Liver (tissue), 9 donors: ENCODE measurements around the gene PARD3B. TPM values are rescaled to one million over a fixed set of nuclear protein-coding genes. Genes with fewer than 3 reads are reported as not detected.

Experiments used
- DNase-seq: peaks from one replicate; pipeline ENCODE4 v3.0.0-alpha.2; 2017; ENCODE audit warnings: low spot score
- H3K27ac ChIP-seq, 2 donors: one replicate each; pipeline ENCODE4 v1.7.0; 2013; ENCODE audit warnings: inconsistent platforms in 2 of 2, low read length in 2 of 2, control low read depth in 1 of 2, low read depth in 1 of 2, mild to moderate bottlenecking in 1 of 2
- H3K27me3 ChIP-seq, 4 donors: one replicate each; pipeline versions ENCODE4 v1.6.1 to v1.7.0; 2013; ENCODE audit warnings: low read length in 3 of 4, inconsistent platforms in 1 of 4, mild to moderate bottlenecking in 1 of 4, moderate library complexity in 1 of 4; ENCODE audit not compliant: control insufficient read depth in 4 of 4, insufficient read depth in 4 of 4
- H3K36me3 ChIP-seq, 4 donors: one replicate each; pipeline versions ENCODE4 v1.6.1 to v1.7.0; 2013; ENCODE audit warnings: low read length in 3 of 4, mild to moderate bottlenecking in 3 of 4, low read depth in 1 of 4, moderate library complexity in 1 of 4; ENCODE audit not compliant: control insufficient read depth in 4 of 4, insufficient read depth in 3 of 4
- H3K4me1 ChIP-seq, 4 donors: one replicate each; pipeline versions ENCODE4 v1.6.1 to v1.7.0; 2013; ENCODE audit warnings: low read length in 3 of 4, mild to moderate bottlenecking in 3 of 4, moderate library complexity in 1 of 4; ENCODE audit not compliant: control insufficient read depth in 4 of 4, insufficient read depth in 4 of 4
- H3K4me3 ChIP-seq, 3 donors: one replicate each; pipeline versions ENCODE4 v1.6.1 to v1.7.0; 2013; ENCODE audit warnings: low read length in 3 of 3, control low read depth in 1 of 3, low read depth in 1 of 3, mild to moderate bottlenecking in 1 of 3
- H3K9ac ChIP-seq, 2 donors: one replicate each; pipeline ENCODE4 v1.7.0; 2013; ENCODE audit warnings: low read length in 2 of 2, mild to moderate bottlenecking in 2 of 2, moderate library complexity in 2 of 2, control low read depth in 1 of 2, low read depth in 1 of 2
- H3K9me3 ChIP-seq, 4 donors: one replicate each; pipeline versions ENCODE4 v1.6.1 to v1.7.0; 2013; ENCODE audit warnings: low read length in 3 of 4; ENCODE audit not compliant: control insufficient read depth in 4 of 4
- ATF3 ChIP-seq: IDR thresholded peaks from 2 replicates; pipeline ENCODE4 v1.6.1; 2016; ENCODE audit warnings: antibody characterized with exemption
- CTCF ChIP-seq: fragments of 150-350 bp; IDR thresholded peaks from 2 replicates; pipeline ENCODE4 v1.5.1; 2017; ENCODE audit warnings: improper control_type of control experiment, low read depth, low read length; ENCODE audit not compliant: missing input control
- EGR1 ChIP-seq, 2 donors: IDR thresholded peaks; 2 replicates each; pipeline ENCODE4 v1.6.1; 2016 to 2018; ENCODE audit warnings: antibody characterized with exemption in 2 of 2, low read depth in 2 of 2
- FOXA1 ChIP-seq: IDR thresholded peaks from 2 replicates; pipeline ENCODE4 v1.6.1; 2016; ENCODE audit warnings: antibody characterized with exemption
- GABPA ChIP-seq, 2 donors: IDR thresholded peaks in 1 of 2; conservative IDR thresholded peaks in 1 of 2; 2 replicates each; pipeline ENCODE4 v1.6.1; 2016; ENCODE audit warnings: antibody characterized with exemption in 2 of 2, mild to moderate bottlenecking in 1 of 2, moderate library complexity in 1 of 2
- HNF4A ChIP-seq, 2 donors: conservative IDR thresholded peaks; 2 replicates each; pipeline ENCODE4 v1.6.1; 2016; ENCODE audit warnings: antibody characterized with exemption in 2 of 2, mild to moderate bottlenecking in 2 of 2
- HNF4G ChIP-seq: IDR thresholded peaks from 2 replicates; pipeline ENCODE4 v1.6.1; 2016; ENCODE audit warnings: antibody characterized with exemption
- JUND ChIP-seq, 2 donors: IDR thresholded peaks; 2 replicates each; pipeline ENCODE4 v1.6.1; 2016; ENCODE audit warnings: antibody characterized with exemption in 2 of 2
- NR2F2 ChIP-seq: IDR thresholded peaks from 2 replicates; pipeline ENCODE4 v1.6.1; 2016; ENCODE audit warnings: antibody characterized with exemption
- REST ChIP-seq: IDR thresholded peaks from 2 replicates; pipeline ENCODE4 v1.6.1; 2016; ENCODE audit warnings: antibody characterized with exemption, mild to moderate bottlenecking
- RXRA ChIP-seq, 2 donors: IDR thresholded peaks; 2 replicates each; pipeline ENCODE4 v1.6.1; 2017 to 2018; ENCODE audit warnings: antibody characterized with exemption in 2 of 2, mild to moderate bottlenecking in 1 of 2
- SP1 ChIP-seq: IDR thresholded peaks from 2 replicates; pipeline ENCODE4 v1.6.1; 2018; ENCODE audit warnings: antibody characterized with exemption, mild to moderate bottlenecking
- WGBS: extraction: QIAGEN DNeasy Blood & Tissue Kit; methylation state at CpG from one replicate; pipeline ENCODE4 v1.1.7; 2013; 5-methylcytosine and 5-hydroxymethylcytosine counted together
- polyA plus RNA-seq, 2 donors: library from polyadenylated mRNA; stranded (reverse) in 1 of 2; unstranded in 1 of 2; fragments of 200-250 nt in 1 of 2; fragments of >200 nt in 1 of 2; fragmentation: Nextera tagmentation in 1 of 2; extraction: Ambion mirVana in 1 of 2; gene quantifications; one replicate each; pipeline versions ENCODE4 v1.2.1 to v1.2.3, GENCODE V29; 2013 to 2015
- total RNA-seq, 2 donors: library from RNA; depleted of rRNA; stranded (reverse); fragments of >200 nt; gene quantifications; one replicate each; pipeline ENCODE4 v1.2.3, GENCODE V29; 2014
- TF ChIP-seq, protein P1 (sequence below): IDR thresholded peaks from 2 replicates; pipeline ENCODE4 v1.6.1; 2016; ENCODE audit warnings: antibody characterized with exemption
- TF ChIP-seq, protein P2 (sequence below): IDR thresholded peaks from 2 replicates; pipeline ENCODE4 v1.6.1; 2016; ENCODE audit warnings: antibody characterized with exemption
- donor health status: healthy.
- donor health status: healthy.
- donor health status: healthy.
- donor health status: healthy.
- donor health status: healthy.

PARD3B gene
- total and polyA plus RNA-seq, 4 donors: 1.1 to 10.3 (median 3.7) TPM

DNA sequence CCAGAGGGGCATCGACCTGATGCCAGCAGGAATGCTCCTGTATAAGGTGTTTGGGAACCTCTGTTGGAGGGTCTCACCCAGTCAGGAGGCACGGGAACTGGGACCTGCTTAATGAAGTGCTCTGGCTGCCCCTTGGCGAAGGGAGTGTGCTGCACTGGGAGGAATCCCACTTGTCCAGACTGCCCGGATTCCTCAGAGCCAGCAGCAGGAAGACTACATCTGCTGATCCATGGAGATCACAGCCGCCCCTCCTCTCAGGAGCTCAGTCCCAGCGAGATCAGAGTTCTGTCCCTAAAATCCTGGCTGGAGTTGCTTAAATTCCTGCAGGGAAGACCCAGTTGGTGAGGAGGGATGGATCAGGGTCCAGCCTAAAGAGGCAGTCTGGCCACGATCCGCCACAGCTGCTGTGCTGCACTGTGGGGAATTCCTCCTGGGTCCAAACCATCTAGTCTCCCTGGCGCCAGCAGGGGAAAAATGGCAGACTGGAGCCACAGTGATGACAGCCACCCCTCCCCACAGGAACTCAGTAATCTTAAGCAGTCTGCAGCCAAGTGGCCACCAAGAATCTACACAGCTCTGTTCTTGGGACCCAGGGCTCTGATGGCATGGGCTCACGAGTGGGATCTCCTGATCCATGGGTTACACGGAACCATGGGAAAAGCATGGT lies 1060.5 kb downstream of the PARD3B start:
- Histone ChIP-seq H3K9ac (no peak overlapping the region), H3K27ac (no peak overlapping the region), H3K9me3 (no peaks in the 10 kb centered on the region), H3K4me3 (no peak overlapping the region), H3K27me3 (no peaks in the 10 kb centered on the region), H3K36me3 (no peaks in the 10 kb centered on the region), H3K4me1 (no peaks in the 10 kb centered on the region)
- no peak for DNase-seq
- TF ChIP-seq SP1 (no peak), NR2F2 (no peak), ATF3 (no peak), REST (no peak), RXRA (IDR thresholded peaks at IDR 0.05) (no peak)
- TF ChIP-seq, protein P1, sequence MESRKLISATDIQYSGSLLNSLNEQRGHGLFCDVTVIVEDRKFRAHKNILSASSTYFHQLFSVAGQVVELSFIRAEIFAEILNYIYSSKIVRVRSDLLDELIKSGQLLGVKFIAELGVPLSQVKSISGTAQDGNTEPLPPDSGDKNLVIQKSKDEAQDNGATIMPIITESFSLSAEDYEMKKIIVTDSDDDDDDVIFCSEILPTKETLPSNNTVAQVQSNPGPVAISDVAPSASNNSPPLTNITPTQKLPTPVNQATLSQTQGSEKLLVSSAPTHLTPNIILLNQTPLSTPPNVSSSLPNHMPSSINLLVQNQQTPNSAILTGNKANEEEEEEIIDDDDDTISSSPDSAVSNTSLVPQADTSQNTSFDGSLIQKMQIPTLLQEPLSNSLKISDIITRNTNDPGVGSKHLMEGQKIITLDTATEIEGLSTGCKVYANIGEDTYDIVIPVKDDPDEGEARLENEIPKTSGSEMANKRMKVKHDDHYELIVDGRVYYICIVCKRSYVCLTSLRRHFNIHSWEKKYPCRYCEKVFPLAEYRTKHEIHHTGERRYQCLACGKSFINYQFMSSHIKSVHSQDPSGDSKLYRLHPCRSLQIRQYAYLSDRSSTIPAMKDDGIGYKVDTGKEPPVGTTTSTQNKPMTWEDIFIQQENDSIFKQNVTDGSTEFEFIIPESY: no peak
- 96% methylated on average over 11 of the region's 11 CpGs for WGBS

DNA sequence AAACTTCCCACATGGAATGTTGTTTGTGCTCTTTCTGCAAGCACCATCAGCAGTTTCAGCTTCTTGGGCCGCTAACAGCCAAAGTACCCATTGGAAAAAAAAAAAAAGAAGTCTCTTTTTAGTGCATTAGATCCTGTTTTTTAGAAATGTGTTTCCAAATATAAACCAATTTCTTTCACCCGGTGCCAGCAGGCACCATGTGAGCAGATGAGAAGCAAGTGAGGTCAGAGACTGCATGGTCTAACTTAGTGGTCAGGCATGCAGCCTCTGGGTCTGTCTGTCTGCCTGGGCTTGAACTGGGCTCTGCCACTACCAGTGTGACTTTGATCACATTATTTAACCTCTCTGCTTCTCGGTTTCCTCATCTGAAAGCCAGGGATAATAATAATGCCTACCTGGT lies 1061.9 kb downstream of the PARD3B start:
- H3K4me1 ChIP-seq: no peaks in the 10 kb centered on the region
- H3K9me3 ChIP-seq: no peaks in the 10 kb centered on the region
- no peak overlapping the region for H3K4me3 ChIP-seq
- 83% methylated on average over 3 of the region's 3 CpGs for WGBS
- DNase-seq: no peak
- no peaks in the 10 kb centered on the region for H3K36me3 ChIP-seq
- H3K27ac ChIP-seq: no peak overlapping the region
- H3K27me3 ChIP-seq: no peaks in the 10 kb centered on the region
- TF ChIP-seq, protein P2, sequence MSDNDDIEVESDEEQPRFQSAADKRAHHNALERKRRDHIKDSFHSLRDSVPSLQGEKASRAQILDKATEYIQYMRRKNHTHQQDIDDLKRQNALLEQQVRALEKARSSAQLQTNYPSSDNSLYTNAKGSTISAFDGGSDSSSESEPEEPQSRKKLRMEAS: no peak
- no peak for TF ChIP-seq CTCF
- TF ChIP-seq ATF3: no peak
- TF ChIP-seq EGR1 (IDR thresholded peaks at IDR 0.05; ENCODE audit: low read depth in 2 of 2): no peak
- TF ChIP-seq GABPA (IDR thresholded peaks at IDR 0.05 in 1 of 2, conservative IDR thresholded peaks at IDR 0.05 in 1 of 2): no peak
- no peak for TF ChIP-seq FOXA1
- no peak for TF ChIP-seq HNF4G
- no peak for TF ChIP-seq JUND (IDR thresholded peaks at IDR 0.05)
- no peak for TF ChIP-seq HNF4A (conservative IDR thresholded peaks at IDR 0.05)
- TF ChIP-seq NR2F2: no peak
- TF ChIP-seq RXRA (IDR thresholded peaks at IDR 0.05): no peak
- H3K9ac ChIP-seq: no peak overlapping the region
